ENCODE data around the gene WASHC2C.
"Not testable (repeated sequence)": the region's sequence is repeated elsewhere in the genome, so short reads cannot be mapped to it uniquely, and the experiment has no call there.

DNA sequence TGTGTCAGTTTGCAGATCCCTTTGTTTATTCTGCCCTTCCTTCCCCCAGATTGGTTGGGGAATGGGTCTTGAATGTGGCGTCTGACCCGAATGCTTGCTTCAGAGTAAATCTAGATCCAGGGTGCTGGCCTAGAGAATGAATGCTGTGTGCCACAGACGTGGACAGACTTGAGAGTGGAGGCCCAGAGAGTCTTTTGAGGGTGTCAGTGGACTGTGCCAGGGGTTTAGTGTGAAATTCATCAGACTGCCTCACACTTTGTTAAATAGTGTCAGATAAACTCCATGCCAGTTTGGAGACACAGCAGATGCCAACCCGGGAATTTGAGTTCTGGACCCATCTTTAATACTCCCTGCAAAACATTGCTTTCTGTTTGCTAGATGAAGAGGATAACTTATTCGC lies 25.1 kb downstream of the WASHC2C start:
- TF ChIP-seq, protein P1, sequence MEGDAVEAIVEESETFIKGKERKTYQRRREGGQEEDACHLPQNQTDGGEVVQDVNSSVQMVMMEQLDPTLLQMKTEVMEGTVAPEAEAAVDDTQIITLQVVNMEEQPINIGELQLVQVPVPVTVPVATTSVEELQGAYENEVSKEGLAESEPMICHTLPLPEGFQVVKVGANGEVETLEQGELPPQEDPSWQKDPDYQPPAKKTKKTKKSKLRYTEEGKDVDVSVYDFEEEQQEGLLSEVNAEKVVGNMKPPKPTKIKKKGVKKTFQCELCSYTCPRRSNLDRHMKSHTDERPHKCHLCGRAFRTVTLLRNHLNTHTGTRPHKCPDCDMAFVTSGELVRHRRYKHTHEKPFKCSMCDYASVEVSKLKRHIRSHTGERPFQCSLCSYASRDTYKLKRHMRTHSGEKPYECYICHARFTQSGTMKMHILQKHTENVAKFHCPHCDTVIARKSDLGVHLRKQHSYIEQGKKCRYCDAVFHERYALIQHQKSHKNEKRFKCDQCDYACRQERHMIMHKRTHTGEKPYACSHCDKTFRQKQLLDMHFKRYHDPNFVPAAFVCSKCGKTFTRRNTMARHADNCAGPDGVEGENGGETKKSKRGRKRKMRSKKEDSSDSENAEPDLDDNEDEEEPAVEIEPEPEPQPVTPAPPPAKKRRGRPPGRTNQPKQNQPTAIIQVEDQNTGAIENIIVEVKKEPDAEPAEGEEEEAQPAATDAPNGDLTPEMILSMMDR (IDR thresholded peaks at IDR 0.05; ENCODE audit: low read depth, low read length, missing input control) = not testable (repeated sequence)
- TF ChIP-seq, protein P2, sequence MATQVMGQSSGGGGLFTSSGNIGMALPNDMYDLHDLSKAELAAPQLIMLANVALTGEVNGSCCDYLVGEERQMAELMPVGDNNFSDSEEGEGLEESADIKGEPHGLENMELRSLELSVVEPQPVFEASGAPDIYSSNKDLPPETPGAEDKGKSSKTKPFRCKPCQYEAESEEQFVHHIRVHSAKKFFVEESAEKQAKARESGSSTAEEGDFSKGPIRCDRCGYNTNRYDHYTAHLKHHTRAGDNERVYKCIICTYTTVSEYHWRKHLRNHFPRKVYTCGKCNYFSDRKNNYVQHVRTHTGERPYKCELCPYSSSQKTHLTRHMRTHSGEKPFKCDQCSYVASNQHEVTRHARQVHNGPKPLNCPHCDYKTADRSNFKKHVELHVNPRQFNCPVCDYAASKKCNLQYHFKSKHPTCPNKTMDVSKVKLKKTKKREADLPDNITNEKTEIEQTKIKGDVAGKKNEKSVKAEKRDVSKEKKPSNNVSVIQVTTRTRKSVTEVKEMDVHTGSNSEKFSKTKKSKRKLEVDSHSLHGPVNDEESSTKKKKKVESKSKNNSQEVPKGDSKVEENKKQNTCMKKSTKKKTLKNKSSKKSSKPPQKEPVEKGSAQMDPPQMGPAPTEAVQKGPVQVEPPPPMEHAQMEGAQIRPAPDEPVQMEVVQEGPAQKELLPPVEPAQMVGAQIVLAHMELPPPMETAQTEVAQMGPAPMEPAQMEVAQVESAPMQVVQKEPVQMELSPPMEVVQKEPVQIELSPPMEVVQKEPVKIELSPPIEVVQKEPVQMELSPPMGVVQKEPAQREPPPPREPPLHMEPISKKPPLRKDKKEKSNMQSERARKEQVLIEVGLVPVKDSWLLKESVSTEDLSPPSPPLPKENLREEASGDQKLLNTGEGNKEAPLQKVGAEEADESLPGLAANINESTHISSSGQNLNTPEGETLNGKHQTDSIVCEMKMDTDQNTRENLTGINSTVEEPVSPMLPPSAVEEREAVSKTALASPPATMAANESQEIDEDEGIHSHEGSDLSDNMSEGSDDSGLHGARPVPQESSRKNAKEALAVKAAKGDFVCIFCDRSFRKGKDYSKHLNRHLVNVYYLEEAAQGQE (IDR thresholded peaks at IDR 0.05) = not testable (repeated sequence)
- TF ChIP-seq, protein P3, sequence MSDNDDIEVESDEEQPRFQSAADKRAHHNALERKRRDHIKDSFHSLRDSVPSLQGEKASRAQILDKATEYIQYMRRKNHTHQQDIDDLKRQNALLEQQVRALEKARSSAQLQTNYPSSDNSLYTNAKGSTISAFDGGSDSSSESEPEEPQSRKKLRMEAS (IDR thresholded peaks at IDR 0.05) = not testable (repeated sequence)
- TF ChIP-seq RAD21 (IDR thresholded peaks at IDR 0.05); FOXA1 (IDR thresholded peaks at IDR 0.05); GABPA (IDR thresholded peaks at IDR 0.05 in 1 of 2, conservative IDR thresholded peaks at IDR 0.05 in 1 of 2); SP1 (IDR thresholded peaks at IDR 0.05); JUND (IDR thresholded peaks at IDR 0.05); YY1 (IDR thresholded peaks at IDR 0.05); HNF4A (conservative IDR thresholded peaks at IDR 0.05); HNF4G (IDR thresholded peaks at IDR 0.05): not testable (repeated sequence)
- TF ChIP-seq, protein P4, sequence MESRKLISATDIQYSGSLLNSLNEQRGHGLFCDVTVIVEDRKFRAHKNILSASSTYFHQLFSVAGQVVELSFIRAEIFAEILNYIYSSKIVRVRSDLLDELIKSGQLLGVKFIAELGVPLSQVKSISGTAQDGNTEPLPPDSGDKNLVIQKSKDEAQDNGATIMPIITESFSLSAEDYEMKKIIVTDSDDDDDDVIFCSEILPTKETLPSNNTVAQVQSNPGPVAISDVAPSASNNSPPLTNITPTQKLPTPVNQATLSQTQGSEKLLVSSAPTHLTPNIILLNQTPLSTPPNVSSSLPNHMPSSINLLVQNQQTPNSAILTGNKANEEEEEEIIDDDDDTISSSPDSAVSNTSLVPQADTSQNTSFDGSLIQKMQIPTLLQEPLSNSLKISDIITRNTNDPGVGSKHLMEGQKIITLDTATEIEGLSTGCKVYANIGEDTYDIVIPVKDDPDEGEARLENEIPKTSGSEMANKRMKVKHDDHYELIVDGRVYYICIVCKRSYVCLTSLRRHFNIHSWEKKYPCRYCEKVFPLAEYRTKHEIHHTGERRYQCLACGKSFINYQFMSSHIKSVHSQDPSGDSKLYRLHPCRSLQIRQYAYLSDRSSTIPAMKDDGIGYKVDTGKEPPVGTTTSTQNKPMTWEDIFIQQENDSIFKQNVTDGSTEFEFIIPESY (IDR thresholded peaks at IDR 0.05) = not testable (repeated sequence)
